WTC11 (cell line): ENCODE measurements around the gene MAP3K3. TPM values are rescaled to one million over a fixed set of nuclear protein-coding genes. Genes with fewer than 3 reads are reported as not detected.

Experiments used
- CBFB ChIP-seq: sonication (generic); formaldehyde crosslinking; IDR thresholded peaks from 2 replicates; pipeline ENCODE4 v1.8.1; 2022; ENCODE audit warnings: mild to moderate bottlenecking, low read depth, missing genetic modification reagents
- ERG ChIP-seq: fragments of 250-450 bp; sonication (Bioruptor Pico); IDR thresholded peaks from 2 replicates; pipeline ENCODE4 v1.8.0; 2021; ENCODE audit warnings: mild to moderate bottlenecking
- FOXJ3 ChIP-seq: sonication (generic); formaldehyde crosslinking; IDR thresholded peaks from 2 replicates; pipeline ENCODE4 v1.9.0; 2021; ENCODE audit warnings: missing genetic modification reagents, mild to moderate bottlenecking, borderline replicate concordance
- FOXK1 ChIP-seq: sonication (generic); formaldehyde crosslinking; IDR thresholded peaks from 2 replicates; pipeline ENCODE4 v1.8.0; 2022; ENCODE audit warnings: mild to moderate bottlenecking, moderate library complexity, missing genetic modification reagents
- HMGA2 ChIP-seq: fragments of 250-450 bp; sonication (Bioruptor Pico); IDR thresholded peaks from 2 replicates; pipeline ENCODE4 v1.4.0; 2021; ENCODE audit warnings: mild to moderate bottlenecking, moderate library complexity
- HMGXB4 ChIP-seq: sonication (generic); formaldehyde crosslinking; IDR thresholded peaks from 2 replicates; pipeline ENCODE4 v1.8.1; 2023; ENCODE audit warnings: mild to moderate bottlenecking, moderate library complexity, missing genetic modification reagents
- IRF2 ChIP-seq: sonication (generic); formaldehyde crosslinking; IDR thresholded peaks from 2 replicates; pipeline ENCODE4 v1.8.0; 2022; ENCODE audit warnings: low read depth, missing genetic modification reagents, borderline replicate concordance
- MYBL2 ChIP-seq: sonication (generic); formaldehyde crosslinking; IDR thresholded peaks from 2 replicates; pipeline ENCODE4 v1.8.1; 2023; ENCODE audit warnings: mild to moderate bottlenecking, moderate library complexity, missing genetic modification reagents
- NR2C2 ChIP-seq: sonication (generic); formaldehyde crosslinking; IDR thresholded peaks from 2 replicates; pipeline ENCODE4 v1.8.0; 2022; ENCODE audit warnings: mild to moderate bottlenecking, missing genetic modification reagents
- NR3C1 ChIP-seq: sonication (generic); formaldehyde crosslinking; conservative IDR thresholded peaks from 2 replicates; pipeline ENCODE4 v1.8.1; 2023; ENCODE audit warnings: low read depth, mild to moderate bottlenecking, missing genetic modification reagents
- OVOL2 ChIP-seq: fragments of 250-450 bp; sonication (Bioruptor Pico); IDR thresholded peaks from 2 replicates; pipeline ENCODE4 v1.9.0; 2021; ENCODE audit warnings: mild to moderate bottlenecking, borderline replicate concordance
- PRDM15 ChIP-seq: sonication (generic); formaldehyde crosslinking; IDR thresholded peaks from 2 replicates; pipeline ENCODE4 v1.8.0; 2022; ENCODE audit warnings: missing genetic modification reagents
- RORB ChIP-seq: fragments of 250-450 bp; sonication (Bioruptor Pico); IDR thresholded peaks from 2 replicates; pipeline ENCODE4 v1.9.0; 2021; ENCODE audit warnings: mild to moderate bottlenecking
- SMAD3 ChIP-seq: sonication (generic); formaldehyde crosslinking; IDR thresholded peaks from 2 replicates; pipeline ENCODE4 v1.8.0; 2022; ENCODE audit warnings: missing genetic modification reagents, mild to moderate bottlenecking, borderline replicate concordance
- SOX15 ChIP-seq: fragments of 250-450 bp; sonication (Bioruptor Pico); IDR thresholded peaks from 2 replicates; pipeline ENCODE4 v1.9.0; 2021; ENCODE audit warnings: mild to moderate bottlenecking
- SP1 ChIP-seq: sonication (generic); formaldehyde crosslinking; conservative IDR thresholded peaks from 2 replicates; pipeline ENCODE4 v1.8.1; 2022; ENCODE audit warnings: missing genetic modification reagents
- TCF7 ChIP-seq: sonication (generic); formaldehyde crosslinking; IDR thresholded peaks from 2 replicates; pipeline ENCODE4 v1.8.0; 2022; ENCODE audit warnings: mild to moderate bottlenecking, low read depth, missing genetic modification reagents, moderate library complexity
- TEAD1 ChIP-seq: sonication (generic); formaldehyde crosslinking; IDR thresholded peaks from 2 replicates; pipeline ENCODE4 v1.8.0; 2022; ENCODE audit warnings: mild to moderate bottlenecking, missing genetic modification reagents
- USF2 ChIP-seq: sonication (generic); formaldehyde crosslinking; IDR thresholded peaks from 2 replicates; pipeline ENCODE4 v1.8.1; 2023; ENCODE audit warnings: mild to moderate bottlenecking, missing genetic modification reagents, moderate library complexity
- ZNF121 ChIP-seq: sonication (generic); formaldehyde crosslinking; IDR thresholded peaks from 2 replicates; pipeline ENCODE4 v1.8.0; 2023; ENCODE audit warnings: missing genetic modification reagents
- ZNF138 ChIP-seq: sonication (generic); formaldehyde crosslinking; conservative IDR thresholded peaks from 2 replicates; pipeline ENCODE4 v1.8.1; 2022; ENCODE audit warnings: mild to moderate bottlenecking, moderate library complexity, missing genetic modification reagents
- ZNF219 ChIP-seq: sonication (generic); formaldehyde crosslinking; IDR thresholded peaks from 2 replicates; pipeline ENCODE4 v1.8.0; 2023; ENCODE audit warnings: missing genetic modification reagents, mild to moderate bottlenecking, borderline replicate concordance
- ZNF425 ChIP-seq: fragments of 250-450 bp; sonication (Bioruptor Pico); conservative IDR thresholded peaks from 2 replicates; pipeline ENCODE4 v1.9.0; 2021; ENCODE audit warnings: mild to moderate bottlenecking
- ZNF532 ChIP-seq: fragments of 250-450 bp; sonication (Bioruptor Pico); IDR thresholded peaks from 2 replicates; pipeline ENCODE4 v1.9.0; 2021; ENCODE audit warnings: mild to moderate bottlenecking, borderline replicate concordance
- total RNA-seq: library from RNA; stranded (reverse); gene quantifications from 3 replicates; pipeline ENCODE4 v1.2.3, GENCODE V29; 2021

The MAP3K3 gene
- total RNA-seq, 1 experiment from 2014 or later, result 25.7 TPM

- TF ChIP-seq ERG (CRISPR knock-in tag) (no peak), SP1 (peak; percentile 75), ZNF532 (CRISPR knock-in tag) (no peak), SOX15 (CRISPR knock-in tag) (no peak), FOXJ3 (no peak), NR2C2 (CRISPR knock-in tag) (peak; percentile 45; the same call in 1 of the 2 replicates), FOXK1 (CRISPR knock-in tag) (peak; percentile 95), IRF2 (CRISPR knock-in tag) (no peak), CBFB (CRISPR knock-in tag) (no peak), PRDM15 (CRISPR knock-in tag) (no peak), ZNF219 (CRISPR knock-in tag) (no peak), HMGA2 (CRISPR knock-in tag) (no peak), TCF7 (CRISPR knock-in tag) (no peak), NR3C1 (CRISPR knock-in tag) (no peak), TEAD1 (CRISPR knock-in tag) (peak; percentile 82), USF2 (CRISPR knock-in tag) (no peak), HMGXB4 (0 out of 2 replicates have a peak, but pooled peaks have one; percentile 24), RORB (CRISPR knock-in tag) (no peak), OVOL2 (CRISPR knock-in tag) (0 out of 2 replicates have a peak, but pooled peaks have one; percentile 26), ZNF425 (CRISPR knock-in tag) (no peak), ZNF121 (CRISPR knock-in tag) (no peak), MYBL2 (CRISPR knock-in tag) (peak; percentile 49; the same call in 1 of the 2 replicates), SMAD3 (CRISPR knock-in tag) (peak; percentile 31; the same call in 1 of the 2 replicates), ZNF138 (no peak)
These were observed 21.4 kb upstream of the MAP3K3 start, which contains the start of gene TACO1 (continued) for GRCh38 chr17:63600569-63601438.
